T-helper 1 cell treated with Interleukin-12 subunit alpha and Interleukin-12 subunit beta and Interleukin-4 antibody, amounts not matched to agents 30 μg/mL and 1 μg/mL, for 36 hours (primary cell): Measurements from ENCODE around the gene TMTC2.

Experiments used
- H3K27ac Mint-ChIP-seq: one replicate; pipeline ENCODE4 v1.8.0; 2021; ENCODE audit warnings: mild to moderate bottlenecking, mixed read lengths
- H3K27me3 Mint-ChIP-seq: one replicate; pipeline ENCODE4 v1.8.0; 2021; ENCODE audit warnings: low read depth, mixed read lengths
- H3K36me3 Mint-ChIP-seq: one replicate; pipeline ENCODE4 v1.8.0; 2021; ENCODE audit warnings: low read depth, mixed read lengths
- H3K4me1 Mint-ChIP-seq: one replicate; pipeline ENCODE4 v1.8.0; 2021; ENCODE audit warnings: low read depth, mixed read lengths
- H3K4me3 Mint-ChIP-seq: one replicate; pipeline ENCODE4 v1.8.0; 2021; ENCODE audit warnings: mild to moderate bottlenecking, moderate library complexity, mixed read lengths
- H3K9me3 Mint-ChIP-seq: one replicate; pipeline ENCODE4 v1.8.0; 2021; ENCODE audit warnings: mixed read lengths

Gene TMTC2

GRCh38 chr12:82873309-82873708, 186.6 kb downstream of the TMTC2 start:
- Mint-ChIP-seq H3K36me3 (no peaks in the 10 kb centered on the region), H3K27ac (no peak overlapping the region)

DNA sequence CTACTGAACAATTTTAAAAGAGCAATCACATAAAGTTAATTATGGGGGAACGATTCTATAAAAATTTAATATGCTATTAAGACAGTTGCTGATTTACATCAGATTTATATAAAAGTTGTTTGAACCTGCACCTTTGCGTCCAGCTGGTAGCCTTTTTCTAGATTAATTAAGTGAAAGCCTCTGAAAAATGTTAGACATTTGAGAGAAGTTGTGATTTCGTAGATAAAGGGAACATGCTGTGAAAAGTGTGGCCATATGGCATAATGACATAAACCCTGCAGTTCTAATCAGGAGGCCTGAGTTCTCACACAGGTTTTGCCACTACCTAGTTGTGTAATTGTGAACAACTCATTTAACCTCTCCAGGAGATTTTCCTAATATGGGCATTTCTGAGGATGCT, 187.2 kb downstream of the TMTC2 start:
- Mint-ChIP-seq H3K4me1 (peaks cover 5% of the 10 kb centered on the region), H3K36me3 (no peaks in the 10 kb centered on the region), H3K9me3 (no peaks in the 10 kb centered on the region), H3K27me3 (no peaks in the 10 kb centered on the region), H3K4me3 (no peak overlapping the region), H3K27ac (no peak overlapping the region)

More at GRCh38 chr12:82873309-82873708, 186.6 kb downstream of the TMTC2 start:
- Mint-ChIP-seq H3K9me3 (no peaks in the 10 kb centered on the region), H3K4me1 (peaks cover 5% of the 10 kb centered on the region), H3K4me3 (no peak overlapping the region), H3K27me3 (no peaks in the 10 kb centered on the region)

DNA sequence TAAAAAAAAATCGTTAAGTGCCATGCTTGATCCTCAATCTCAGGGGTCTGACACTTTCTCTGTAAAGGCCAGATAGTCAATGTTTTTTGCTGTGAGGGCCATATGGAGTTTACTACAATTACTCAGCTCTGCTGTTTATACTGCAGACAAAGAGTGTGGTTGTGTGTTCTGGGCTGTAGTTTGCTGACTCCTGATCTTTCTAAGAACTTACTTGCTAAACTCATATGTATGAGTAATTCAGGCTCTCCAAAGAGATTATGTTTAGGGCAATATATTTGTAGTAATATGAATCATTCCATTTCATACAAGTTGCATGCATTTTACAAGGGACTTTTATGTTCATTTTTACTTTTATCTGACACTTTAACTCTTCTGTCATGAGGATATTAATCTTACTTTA, 188.2 kb downstream of the TMTC2 start:
- H3K4me3 Mint-ChIP-seq = no peak overlapping the region
- peaks cover 5% of the 10 kb centered on the region for H3K4me1 Mint-ChIP-seq
- no peaks in the 10 kb centered on the region for H3K36me3 Mint-ChIP-seq
- no peak overlapping the region for H3K27ac Mint-ChIP-seq
- H3K27me3 Mint-ChIP-seq = no peaks in the 10 kb centered on the region
- H3K9me3 Mint-ChIP-seq = no peaks in the 10 kb centered on the region

DNA sequence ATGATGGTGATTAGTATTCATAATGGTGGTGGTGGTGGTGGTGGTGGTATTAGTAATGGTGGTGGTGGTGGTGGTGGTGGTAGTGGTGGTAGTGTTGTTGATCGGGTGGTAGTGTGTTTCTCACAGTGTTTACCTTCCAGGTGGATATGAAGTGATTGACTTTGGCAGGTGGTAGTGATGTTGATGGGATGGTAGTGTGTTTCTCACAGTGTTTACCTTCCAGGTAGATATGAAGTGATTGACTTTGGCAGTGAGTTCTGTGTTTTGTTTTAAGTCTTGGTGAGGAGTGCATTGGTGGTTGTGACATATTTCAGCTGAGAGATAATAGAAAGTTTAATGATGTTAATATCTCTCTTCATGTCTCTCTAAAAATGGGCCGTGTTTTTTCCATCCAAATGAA, 189.4 kb downstream of the TMTC2 start:
- H3K4me3 Mint-ChIP-seq = no peak overlapping the region
- no peak overlapping the region for H3K27ac Mint-ChIP-seq
- H3K4me1 Mint-ChIP-seq = peaks cover 2% of the 10 kb centered on the region
- H3K9me3 Mint-ChIP-seq = no peaks in the 10 kb centered on the region
- no peaks in the 10 kb centered on the region for H3K27me3 Mint-ChIP-seq
- no peaks in the 10 kb centered on the region for H3K36me3 Mint-ChIP-seq

GRCh38 chr12:82877963-82878362, 191.3 kb downstream of the TMTC2 start:
- Mint-ChIP-seq H3K4me1 (peaks cover 2% of the 10 kb centered on the region), H3K4me3 (no peak overlapping the region), H3K27ac (no peak overlapping the region), H3K9me3 (no peaks in the 10 kb centered on the region), H3K36me3 (no peaks in the 10 kb centered on the region), H3K27me3 (no peaks in the 10 kb centered on the region)

DNA sequence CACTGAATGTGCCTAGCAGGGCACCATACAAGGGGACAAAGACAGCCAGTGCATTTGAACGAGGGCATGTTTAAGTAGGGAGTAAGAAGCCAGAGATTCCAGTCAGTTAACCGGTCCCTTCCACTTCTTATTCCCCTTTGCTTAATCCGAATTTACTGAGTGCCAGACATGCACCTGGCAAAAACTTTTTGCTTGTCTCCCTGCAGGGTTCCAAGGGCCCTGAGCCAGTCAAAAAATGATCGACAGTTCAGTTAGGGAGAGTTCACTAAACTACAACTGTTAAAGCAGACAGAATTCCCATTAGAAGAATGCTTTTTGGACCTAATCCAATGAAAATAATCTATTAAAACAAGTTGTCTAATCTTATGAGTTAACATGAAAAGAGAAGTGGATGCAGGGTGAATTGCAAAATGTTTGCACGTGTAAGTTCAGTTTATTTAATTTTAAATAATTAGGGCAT, 193.8 kb downstream of the TMTC2 start:
- Mint-ChIP-seq H3K27me3 (no peaks in the 10 kb centered on the region), H3K4me3 (no peak overlapping the region), H3K9me3 (no peaks in the 10 kb centered on the region), H3K4me1 (no peaks in the 10 kb centered on the region), H3K36me3 (no peaks in the 10 kb centered on the region), H3K27ac (no peak overlapping the region)

DNA sequence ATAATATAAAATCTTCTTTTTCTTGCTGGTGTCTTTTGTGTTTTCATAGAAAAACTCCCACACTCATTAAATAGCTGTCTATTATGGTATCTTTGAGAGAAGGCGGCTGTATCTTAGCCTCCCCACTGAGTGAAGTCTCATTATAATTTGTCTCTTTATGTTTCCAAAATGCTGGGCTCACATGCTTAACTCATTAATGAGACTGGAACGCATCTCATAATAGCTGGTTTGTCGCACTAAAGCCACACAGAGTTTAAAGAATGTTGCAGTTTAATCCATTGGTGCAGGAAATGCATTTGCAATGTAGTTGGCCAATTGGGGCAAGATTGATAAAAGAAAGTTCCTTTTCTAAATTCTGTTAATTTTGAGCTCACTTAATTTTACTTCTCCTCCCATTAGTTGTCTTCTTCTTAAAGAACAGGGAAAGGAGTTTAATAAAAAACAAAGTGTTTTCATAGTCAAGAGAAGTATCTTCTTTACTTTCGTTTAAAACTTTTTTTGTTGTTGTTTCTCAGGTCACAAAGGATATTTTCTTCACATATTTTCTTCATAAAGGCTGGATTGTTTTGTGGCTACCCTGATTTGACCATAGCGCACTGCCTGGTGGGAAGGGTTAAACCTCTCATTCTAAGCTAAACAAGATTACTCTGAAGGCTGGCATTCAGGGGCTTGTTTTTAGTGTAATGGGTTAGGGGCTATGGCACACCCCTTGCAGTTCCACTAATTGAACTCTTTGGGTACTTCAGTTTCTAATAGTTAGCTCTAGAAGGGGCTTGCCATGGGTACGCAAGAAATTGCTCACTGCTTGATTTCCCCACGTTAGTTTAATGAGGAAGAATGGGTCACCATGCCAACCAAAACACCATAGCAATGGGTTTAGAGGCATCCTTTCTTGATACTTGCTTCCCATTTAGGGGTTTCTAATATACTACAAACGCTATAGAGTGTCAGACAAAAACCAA, 197.0 kb downstream of the TMTC2 start:
- Mint-ChIP-seq H3K27ac (no peak overlapping the region), H3K36me3 (no peaks in the 10 kb centered on the region), H3K4me1 (no peaks in the 10 kb centered on the region), H3K9me3 (no peaks in the 10 kb centered on the region), H3K4me3 (no peak overlapping the region), H3K27me3 (no peaks in the 10 kb centered on the region)

DNA sequence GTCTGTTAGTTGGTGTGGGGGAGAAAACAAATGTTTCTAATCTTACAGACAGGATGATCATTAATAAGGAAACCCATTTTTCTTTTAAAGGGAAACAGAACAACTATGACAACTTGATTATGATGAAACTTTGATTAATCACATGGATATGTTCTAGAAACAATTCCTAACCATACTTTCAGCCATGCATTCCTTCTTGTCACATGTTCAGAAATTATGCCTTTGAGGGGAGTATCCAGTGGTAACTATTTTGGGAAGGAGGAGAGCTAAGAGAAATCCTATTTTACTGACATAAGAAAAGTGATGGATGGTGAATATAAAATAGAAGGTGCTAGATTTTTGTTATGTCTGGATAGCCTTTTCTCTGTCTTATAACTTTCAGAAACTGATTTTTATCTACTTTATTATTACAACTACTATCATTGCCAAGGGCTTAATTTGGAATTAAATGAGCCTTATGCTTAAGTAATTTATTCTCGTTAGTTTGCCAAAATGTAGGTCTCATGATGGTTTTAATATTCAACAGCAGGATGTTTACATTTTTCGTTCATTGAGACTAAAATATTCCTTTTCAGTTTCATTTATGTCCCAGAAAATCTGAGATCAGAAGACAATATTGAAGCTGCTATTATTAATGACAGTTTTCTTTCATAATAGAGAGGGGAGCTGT, 200.1 kb downstream of the TMTC2 start:
- Mint-ChIP-seq H3K4me1 (no peaks in the 10 kb centered on the region), H3K27ac (no peak overlapping the region), H3K4me3 (no peak overlapping the region), H3K36me3 (no peaks in the 10 kb centered on the region), H3K27me3 (no peaks in the 10 kb centered on the region), H3K9me3 (no peaks in the 10 kb centered on the region)

GRCh38 chr12:82893896-82894295, 207.2 kb downstream of the TMTC2 start:
- Mint-ChIP-seq H3K4me3 (no peak overlapping the region), H3K27me3 (no peaks in the 10 kb centered on the region), H3K27ac (no peak overlapping the region), H3K36me3 (no peaks in the 10 kb centered on the region), H3K9me3 (peaks cover 3% of the 10 kb centered on the region), H3K4me1 (no peaks in the 10 kb centered on the region)

DNA sequence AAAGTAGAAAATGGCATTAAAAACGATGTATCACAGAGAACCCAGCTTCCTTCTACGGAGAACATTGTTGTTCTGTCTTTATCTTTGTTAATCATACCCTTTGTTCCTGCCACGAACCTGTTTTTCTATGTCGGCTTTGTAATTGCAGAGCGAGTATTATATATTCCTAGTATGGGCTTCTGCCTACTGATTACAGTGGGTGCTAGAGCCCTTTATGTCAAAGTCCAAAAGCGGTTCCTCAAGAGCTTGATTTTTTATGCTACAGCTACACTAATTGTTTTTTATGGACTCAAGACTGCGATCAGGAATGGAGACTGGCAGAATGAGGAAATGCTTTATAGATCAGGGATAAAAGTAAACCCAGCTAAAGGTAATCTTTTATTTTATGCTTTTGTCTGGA, 209.6 kb downstream of the TMTC2 start:
- Mint-ChIP-seq H3K27me3 (no peaks in the 10 kb centered on the region), H3K4me1 (no peaks in the 10 kb centered on the region), H3K36me3 (no peaks in the 10 kb centered on the region), H3K4me3 (no peak overlapping the region), H3K9me3 (peaks cover 3% of the 10 kb centered on the region), H3K27ac (no peak overlapping the region)

GRCh38 chr12:82896979-82897378, 210.3 kb downstream of the TMTC2 start:
- no peak overlapping the region for H3K27ac Mint-ChIP-seq
- no peaks in the 10 kb centered on the region for H3K36me3 Mint-ChIP-seq
- H3K4me3 Mint-ChIP-seq = no peak overlapping the region
- no peaks in the 10 kb centered on the region for H3K27me3 Mint-ChIP-seq
- H3K4me1 Mint-ChIP-seq = no peaks in the 10 kb centered on the region
- peaks cover 3% of the 10 kb centered on the region for H3K9me3 Mint-ChIP-seq

DNA sequence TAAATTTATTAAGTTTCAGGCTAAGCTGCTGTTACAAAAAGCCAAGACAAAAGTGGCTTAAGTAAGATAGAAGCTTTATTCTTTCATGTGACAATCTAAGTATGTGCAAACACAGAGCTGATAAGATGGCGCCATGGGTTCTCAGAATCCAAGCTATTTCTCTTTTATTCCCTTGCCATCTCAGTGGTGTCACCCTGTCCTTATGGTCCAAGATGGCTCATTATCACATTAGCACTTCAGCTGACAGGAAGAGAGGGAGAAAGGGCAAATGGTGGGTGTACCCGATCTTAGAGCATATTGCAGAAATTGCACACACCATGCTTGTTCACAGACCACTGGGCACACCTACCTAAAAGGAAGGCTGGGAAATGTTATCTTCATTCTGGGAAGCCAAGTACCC, 211.7 kb downstream of the TMTC2 start:
- H3K36me3 Mint-ChIP-seq = no peaks in the 10 kb centered on the region
- no peaks in the 10 kb centered on the region for H3K4me1 Mint-ChIP-seq
- H3K4me3 Mint-ChIP-seq = no peak overlapping the region
- H3K9me3 Mint-ChIP-seq = no peaks in the 10 kb centered on the region
- H3K27ac Mint-ChIP-seq = no peak overlapping the region
- H3K27me3 Mint-ChIP-seq = no peaks in the 10 kb centered on the region

GRCh38 chr12:82904219-82904790, 217.6 kb downstream of the TMTC2 start:
- Mint-ChIP-seq H3K9me3 (no peaks in the 10 kb centered on the region), H3K27ac (no peak overlapping the region), H3K4me3 (no peak overlapping the region), H3K36me3 (no peaks in the 10 kb centered on the region), H3K4me1 (no peaks in the 10 kb centered on the region), H3K27me3 (no peaks in the 10 kb centered on the region)

DNA sequence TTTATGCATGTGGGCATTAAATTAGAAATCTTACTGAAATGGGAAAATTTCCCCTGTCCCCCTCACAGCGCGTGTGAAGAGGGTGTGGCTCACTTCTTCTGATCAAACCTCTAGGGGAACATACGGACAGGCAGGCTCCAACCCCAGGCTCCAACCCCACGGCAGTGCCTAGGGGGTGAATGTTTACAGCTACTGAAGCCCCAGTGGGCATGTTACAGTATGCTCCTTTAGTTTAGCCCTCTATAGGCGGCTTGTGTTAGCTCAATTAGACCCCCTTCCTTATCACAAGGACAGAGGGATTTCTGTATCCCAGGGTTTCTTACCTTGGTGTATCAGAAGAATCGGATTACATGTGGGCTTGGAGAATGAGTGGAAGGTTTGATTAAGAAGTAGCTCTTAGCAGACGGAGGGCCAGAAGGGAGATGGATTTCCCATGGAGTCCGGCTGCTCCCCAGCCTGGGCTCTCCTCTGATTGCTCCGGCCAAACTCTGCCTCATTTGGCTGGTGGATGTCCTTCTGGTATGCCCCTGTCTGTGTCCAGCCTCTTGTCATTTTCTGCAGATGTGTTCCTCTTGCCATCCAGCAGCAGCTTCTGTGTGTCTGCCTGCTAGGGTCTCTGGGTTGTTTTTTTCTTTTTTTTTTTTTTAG, 223.7 kb downstream of the TMTC2 start:
- Mint-ChIP-seq H3K27me3 (no peaks in the 10 kb centered on the region), H3K27ac (no peak overlapping the region), H3K9me3 (no peaks in the 10 kb centered on the region), H3K36me3 (no peaks in the 10 kb centered on the region), H3K4me1 (no peaks in the 10 kb centered on the region), H3K4me3 (no peak overlapping the region)
